Thymus (tissue), 11 donors: ENCODE data around the gene TCF12. TPM values are rescaled to one million over a fixed set of nuclear protein-coding genes. Genes with fewer than 3 reads are reported as not detected.

ENCODE experiments used
- DNase-seq, 9 donors: peaks; one replicate each; pipeline ENCODE4 v3.0.0-alpha.2; 2013; ENCODE audit warnings: low spot score in 9 of 9, low read depth in 6 of 9, missing footprints in 1 of 9
- H3K27ac ChIP-seq, 2 donors: one replicate each; pipeline ENCODE4 v1.5.1; 2013; ENCODE audit warnings: control low read depth in 1 of 2, low read depth in 1 of 2, low read length in 1 of 2, mild to moderate bottlenecking in 1 of 2, moderate library complexity in 1 of 2
- H3K27me3 ChIP-seq, 2 donors: one replicate each; pipeline ENCODE4 v1.5.1; 2013; ENCODE audit warnings: low read length in 1 of 2; ENCODE audit not compliant: control insufficient read depth in 2 of 2, insufficient read depth in 1 of 2
- H3K36me3 ChIP-seq, 2 donors: one replicate each; pipeline ENCODE4 v1.5.1; 2013; ENCODE audit warnings: low read length in 1 of 2, mild to moderate bottlenecking in 1 of 2, moderate library complexity in 1 of 2; ENCODE audit not compliant: control insufficient read depth in 2 of 2, insufficient read depth in 2 of 2
- H3K4me1 ChIP-seq, 2 donors: one replicate each; pipeline ENCODE4 v1.5.1; 2013; ENCODE audit warnings: low read length in 2 of 2; ENCODE audit not compliant: control insufficient read depth in 2 of 2, insufficient read depth in 2 of 2
- H3K4me3 ChIP-seq, 2 donors: one replicate each; pipeline ENCODE4 v1.5.1; 2013; ENCODE audit warnings: low read length in 2 of 2, control low read depth in 1 of 2, mild to moderate bottlenecking in 1 of 2
- H3K9me3 ChIP-seq, 2 donors: one replicate each; pipeline ENCODE4 v1.5.1; 2013; ENCODE audit warnings: low read length in 1 of 2, mild to moderate bottlenecking in 1 of 2; ENCODE audit not compliant: control insufficient read depth in 2 of 2, insufficient read depth in 1 of 2
- WGBS: extraction: QIAGEN DNeasy Blood & Tissue Kit; methylation state at CpG from one replicate; pipeline ENCODE4 v1.1.7; 2013; 5-methylcytosine and 5-hydroxymethylcytosine counted together
- polyA plus RNA-seq: library from polyadenylated mRNA; stranded (reverse); fragments of 200-250 nt; gene quantifications from one replicate; pipeline ENCODE4 v1.2.3, GENCODE V29; 2013
- total RNA-seq: library from RNA; stranded (reverse); fragments of 120-200 nt; gene quantifications from one replicate; pipeline ENCODE4 v1.2.4, GENCODE V29; 2013
- donor health status: healthy.

The TCF12 gene
- total and polyA plus RNA-seq, 2 donors: 45.2 to 159 TPM

GRCh38 chr15:57017024-57017423 is 98.6 kb downstream of the TCF12 start:
- H3K27ac ChIP-seq: no peak overlapping the region
- peak in 1 of 9 donors; percentile 19 for DNase-seq
- peaks cover 0 to 9% of the 10 kb centered on the region in 2 donors for H3K4me1 ChIP-seq
- no peaks in the 10 kb centered on the region for H3K9me3 ChIP-seq
- no peak overlapping the region for H3K4me3 ChIP-seq
- 97% methylated on average over 3 of the region's 3 CpGs for WGBS
- peaks cover 16 to 56% of the 10 kb centered on the region in 2 donors for H3K36me3 ChIP-seq
- H3K27me3 ChIP-seq: no peaks in the 10 kb centered on the region

GRCh38 chr15:57018151-57018550 is 99.7 kb downstream of the TCF12 start:
- DNase-seq: no peak
- Histone ChIP-seq H3K27ac (no peak overlapping the region), H3K36me3 (peaks cover 13 to 56% of the 10 kb centered on the region in 2 donors), H3K27me3 (no peaks in the 10 kb centered on the region), H3K9me3 (no peaks in the 10 kb centered on the region), H3K4me3 (no peak overlapping the region), H3K4me1 (peaks cover 0 to 9% of the 10 kb centered on the region in 2 donors)
- 74% methylated on average over 4 of the region's 4 CpGs for WGBS

GRCh38 chr15:57019496-57020160 is 101.2 kb downstream of the TCF12 start:
- WGBS: 96% methylated on average over 5 of the region's 5 CpGs
- no peak overlapping the region for H3K27ac ChIP-seq

GRCh38 chr15:57025264-57025926 is 107.0 kb downstream of the TCF12 start:
- H3K4me1 ChIP-seq: peaks cover 3 to 4% of the 10 kb centered on the region in 2 donors
- peaks cover 0 to 15% of the 10 kb centered on the region in 2 donors for H3K36me3 ChIP-seq
- H3K27ac ChIP-seq: no peak overlapping the region
- no peak for DNase-seq
- H3K4me3 ChIP-seq: no peak overlapping the region
- H3K9me3 ChIP-seq: no peaks in the 10 kb centered on the region
- H3K27me3 ChIP-seq: no peaks in the 10 kb centered on the region
- 98% methylated on average over 10 of the region's 10 CpGs for WGBS

More at GRCh38 chr15:57019496-57020160, 101.2 kb downstream of the TCF12 start:
- peaks cover 13 to 54% of the 10 kb centered on the region in 2 donors for H3K36me3 ChIP-seq
- no peak overlapping the region for H3K4me3 ChIP-seq
- DNase-seq: no peak
- H3K27me3 ChIP-seq: no peaks in the 10 kb centered on the region
- peaks cover 0 to 9% of the 10 kb centered on the region in 2 donors for H3K4me1 ChIP-seq
- H3K9me3 ChIP-seq: no peaks in the 10 kb centered on the region

GRCh38 chr15:57026016-57026592 is 107.7 kb downstream of the TCF12 start:
- H3K9me3 ChIP-seq: no peaks in the 10 kb centered on the region
- H3K27me3 ChIP-seq: no peaks in the 10 kb centered on the region
- no peak for DNase-seq
- H3K36me3 ChIP-seq: peaks cover 0 to 13% of the 10 kb centered on the region in 2 donors
- WGBS: 98% methylated on average over 2 of the region's 2 CpGs
- H3K4me3 ChIP-seq: no peak overlapping the region
- H3K27ac ChIP-seq: no peak overlapping the region
- peaks cover 4 to 5% of the 10 kb centered on the region in 2 donors for H3K4me1 ChIP-seq

GRCh38 chr15:57027596-57027995 is 109.2 kb downstream of the TCF12 start:
- WGBS: 98% methylated on average over 5 of the region's 5 CpGs
- H3K4me1 ChIP-seq: peaks cover 4 to 8% of the 10 kb centered on the region in 2 donors
- no peaks in the 10 kb centered on the region for H3K27me3 ChIP-seq
- no peak for DNase-seq
- no peaks in the 10 kb centered on the region for H3K9me3 ChIP-seq
- H3K36me3 ChIP-seq: peaks cover 0 to 14% of the 10 kb centered on the region in 2 donors
- no peak overlapping the region for H3K4me3 ChIP-seq
- H3K27ac ChIP-seq: no peak overlapping the region

- no peak for DNase-seq
- Histone ChIP-seq H3K27ac (no peak overlapping the region), H3K9me3 (no peaks in the 10 kb centered on the region), H3K4me3 (no peak overlapping the region), H3K36me3 (peaks cover 0 to 14% of the 10 kb centered on the region in 2 donors), H3K27me3 (no peaks in the 10 kb centered on the region), H3K4me1 (peaks cover 4 to 8% of the 10 kb centered on the region in 2 donors)
- WGBS: 96% methylated on average over 7 of the region's 7 CpGs
Measured at GRCh38 chr15:57028176-57028575, 109.7 kb downstream of the TCF12 start.

GRCh38 chr15:57030011-57030410 is 111.6 kb downstream of the TCF12 start:
- H3K9me3 ChIP-seq: no peaks in the 10 kb centered on the region
- peaks cover 4 to 8% of the 10 kb centered on the region in 2 donors for H3K4me1 ChIP-seq
- DNase-seq: no peak
- H3K27me3 ChIP-seq: no peaks in the 10 kb centered on the region
- no peak overlapping the region for H3K4me3 ChIP-seq
- peaks cover 0 to 8% of the 10 kb centered on the region in 2 donors for H3K36me3 ChIP-seq
- no peak overlapping the region for H3K27ac ChIP-seq
- 98% methylated on average over 3 of the region's 3 CpGs for WGBS

- no peak overlapping the region for H3K27ac ChIP-seq
Measured at GRCh38 chr15:57031082-57031481, 112.6 kb downstream of the TCF12 start.

More at GRCh38 chr15:57031082-57031481, 112.6 kb downstream of the TCF12 start:
- WGBS: 93% methylated on average over 1 of the region's 1 CpG
- DNase-seq: no peak
- Histone ChIP-seq H3K36me3 (peaks cover 0 to 14% of the 10 kb centered on the region in 2 donors), H3K9me3 (no peaks in the 10 kb centered on the region), H3K4me1 (peaks cover 4 to 11% of the 10 kb centered on the region in 2 donors), H3K4me3 (no peak overlapping the region), H3K27me3 (no peaks in the 10 kb centered on the region)
